Endothelial cell of umbilical vein (primary cell): ENCODE measurements around the gene GP5. TPM values are rescaled to one million over a fixed set of nuclear protein-coding genes. Genes with fewer than 3 reads are reported as not detected.

ENCODE experiments used
- BruUV-seq: library from RNA; stranded (reverse); fragments of 400-500 nt; replicated peaks from 2 replicates; lab custom pipeline; 2021; lab: Mats Ljungman, UMichigan
- CTCF ChIA-PET: fragments of 300-600, 350-600 bp; sonication (Branson Sonifier 250); formaldehyde crosslinking; loops from one replicate; lab custom pipeline; 2021; ENCODE audit warnings: antibody characterized with exemption, inconsistent platforms; lab: Charles Lee
- POLR2A ChIA-PET: fragments of 300-600, 350-600 bp; sonication (Branson Sonifier 250); formaldehyde crosslinking; loops from one replicate; lab custom pipeline; 2021; ENCODE audit warnings: antibody characterized with exemption, inconsistent platforms; lab: Charles Lee
- DNase-seq: peaks from one replicate; pipeline ENCODE4 v3.0.0-alpha.2; 2011; ENCODE audit warnings: low read depth, low spot score
- FAIRE-seq: peaks from 2 replicates; lab custom pipeline; 2011; peaks lifted over from hg19 to GRCh38; lab: Jason Lieb, UNC
- H2AFZ ChIP-seq: 2 replicates; pipeline ENCODE4 v1.6.0; 2012; ENCODE audit warnings: low read depth, low read length, control low read depth, inconsistent platforms
- H3K27ac ChIP-seq: 2 replicates; pipeline ENCODE4 v1.5.1; 2011; ENCODE audit warnings: low read depth, mild to moderate bottlenecking, control low read depth, low read length, moderate library complexity; ENCODE audit not compliant: insufficient read depth
- H3K27me3 ChIP-seq, 2 experiments: 2 replicates each; pipeline versions ENCODE4 v1.6.0 to v1.6.1; 2011; ENCODE audit warnings: low read length in 2 of 2, mixed read lengths in 1 of 2; ENCODE audit not compliant: control insufficient read depth in 2 of 2, insufficient read depth in 2 of 2
- H3K36me3 ChIP-seq, 2 experiments: 2 replicates in 1 of 2; 3 replicates in 1 of 2; pipeline ENCODE4 v1.5.1; 2011; ENCODE audit warnings: low read length in 2 of 2, mild to moderate bottlenecking in 1 of 2, moderate library complexity in 1 of 2; ENCODE audit not compliant: control insufficient read depth in 2 of 2, insufficient read depth in 2 of 2; ENCODE audit errors: extremely low read depth in 1 of 2
- H3K4me1 ChIP-seq: 3 replicates; pipeline ENCODE4 v1.5.1; 2011; ENCODE audit warnings: mild to moderate bottlenecking, low read length; ENCODE audit not compliant: control insufficient read depth, insufficient read depth; ENCODE audit errors: extremely low read depth
- H3K4me2 ChIP-seq: 2 replicates; pipeline ENCODE4 v1.6.1; 2011; ENCODE audit warnings: low read length, control low read depth, mixed read lengths; ENCODE audit not compliant: insufficient read depth
- H3K4me3 ChIP-seq, 3 experiments: fragments of 200-600 bp in 1 of 3; sonication (generic), shearing (Covaris generic) in 1 of 3; replicated peaks in 1 of 3; 2 replicates each; pipeline ENCODE4 v1.5.1; 2011 to 2016; ENCODE audit warnings: control low read depth in 3 of 3, low read length in 3 of 3, mild to moderate bottlenecking in 2 of 3, inconsistent platforms in 1 of 3, low read depth in 1 of 3, moderate library complexity in 1 of 3; ENCODE audit not compliant: insufficient read depth in 1 of 3
- H3K79me2 ChIP-seq: 2 replicates; pipeline ENCODE4 v1.6.0; 2012; ENCODE audit warnings: low read length, inconsistent platforms; ENCODE audit not compliant: control insufficient read depth, insufficient read depth
- H3K9ac ChIP-seq: replicated peaks from 2 replicates; pipeline ENCODE3; 2011; ENCODE audit warnings: low read length, control low read depth; ENCODE audit not compliant: insufficient read depth; ENCODE audit errors: extremely low read depth
- H3K9me1 ChIP-seq: replicated peaks from 3 replicates; pipeline ENCODE4 v1.6.0; 2011; ENCODE audit warnings: mild to moderate bottlenecking, low read length; ENCODE audit not compliant: control insufficient read depth, insufficient read depth; ENCODE audit errors: extremely low read depth
- H3K9me3 ChIP-seq: replicated peaks from 2 replicates; pipeline ENCODE4 v1.5.1; 2012; ENCODE audit warnings: low read length, inconsistent platforms; ENCODE audit not compliant: control insufficient read depth, insufficient read depth
- H4K20me1 ChIP-seq: replicated peaks from 2 replicates; pipeline ENCODE3; 2011; ENCODE audit warnings: mild to moderate bottlenecking, low read length; ENCODE audit not compliant: control insufficient read depth, insufficient read depth; ENCODE audit errors: extremely low read depth
- EZH2 ChIP-seq: IDR thresholded peaks from 2 replicates; pipeline ENCODE4 v1.6.1; 2012; ENCODE audit warnings: borderline replicate concordance, low read depth, mild to moderate bottlenecking, moderate library complexity, low read length, inconsistent platforms; ENCODE audit not compliant: severe bottlenecking
- FOS ChIP-seq: IDR thresholded peaks from 2 replicates; pipeline ENCODE4 v1.6.1; 2011; ENCODE audit warnings: mild to moderate bottlenecking, low read length, moderate library complexity, borderline replicate concordance; ENCODE audit not compliant: insufficient read depth
- GATA2 ChIP-seq: IDR thresholded peaks from 2 replicates; pipeline ENCODE4 v1.7.0; 2011; ENCODE audit warnings: low read depth, mild to moderate bottlenecking, moderate library complexity, mixed read lengths, low read length; ENCODE audit not compliant: insufficient read length, insufficient read depth
- JUN ChIP-seq: IDR thresholded peaks from 2 replicates; pipeline ENCODE4 v1.6.1; 2011; ENCODE audit warnings: borderline replicate concordance, low read depth; ENCODE audit not compliant: insufficient read length, insufficient read depth
- MYC ChIP-seq: IDR thresholded peaks from one replicate; pipeline ENCODE4 v1.6.1; 2011; ENCODE audit warnings: mild to moderate bottlenecking, low read depth, low read length
- POLR2A ChIP-seq: IDR thresholded peaks from 2 replicates; pipeline ENCODE4 v1.6.1; 2012; ENCODE audit warnings: low read depth, mild to moderate bottlenecking, control low read depth, low read length
- POLR2AphosphoS5 ChIP-seq: IDR thresholded peaks from 2 replicates; pipeline ENCODE4 v1.6.1; 2012; ENCODE audit warnings: low read depth, mild to moderate bottlenecking, control low read depth, low read length, moderate library complexity; ENCODE audit not compliant: insufficient read depth
- dilution Hi-C: fragments of 300-500 bp; cut with MboI; formaldehyde crosslinking; loops from one replicate; pipeline ENCODE4 v1.15.0; 2019; ENCODE audit warnings: low sequenced_read_pairs; ENCODE audit not compliant: extremely low pct_ligation_motif_present
- intact Hi-C: fragments of 100-400 bp; cut with micrococcal nuclease; formaldehyde crosslinking; loops from one replicate; pipeline ENCODE4 v1.10.0; 2022
- polyA plus RNA-seq, 4 experiments: library from polyadenylated mRNA; depleted of rRNA in 3 of 4; stranded (reverse) in 3 of 4; unstranded in 1 of 4; fragments of >200 nt; gene quantifications; 2 replicates each; pipeline versions ENCODE4 v1.2.1 to v1.2.3, GENCODE V29; 2011 to 2012; ENCODE audit warnings: missing spikeins in 1 of 4
- total RNA-seq: library from RNA; stranded (reverse); gene quantifications from 2 replicates; pipeline ENCODE4 v1.2.3, GENCODE V29; 2021
- TF ChIP-seq, protein P1 (sequence below): IDR thresholded peaks from 2 replicates; pipeline ENCODE4 v1.6.1; 2011; ENCODE audit not compliant: insufficient read depth, insufficient read length
- TF ChIP-seq, protein P2 (sequence below), 2 donors: IDR thresholded peaks; 1 replicate in 1 of 2; 2 replicates in 1 of 2; pipeline ENCODE4 v1.5.1; 2011; ENCODE audit warnings: low read length in 2 of 2, mild to moderate bottlenecking in 2 of 2, moderate library complexity in 2 of 2, control low read depth in 1 of 2, inconsistent platforms in 1 of 2, low read depth in 1 of 2; ENCODE audit not compliant: insufficient read depth in 1 of 2; ENCODE audit errors: extremely low read depth in 1 of 2

The GP5 gene
- total and polyA plus RNA-seq, 2 donors (not counting 3 experiments of a cell fraction or from before 2014, with no cell fraction given): 0.06 to 0.11 TPM

DNA sequence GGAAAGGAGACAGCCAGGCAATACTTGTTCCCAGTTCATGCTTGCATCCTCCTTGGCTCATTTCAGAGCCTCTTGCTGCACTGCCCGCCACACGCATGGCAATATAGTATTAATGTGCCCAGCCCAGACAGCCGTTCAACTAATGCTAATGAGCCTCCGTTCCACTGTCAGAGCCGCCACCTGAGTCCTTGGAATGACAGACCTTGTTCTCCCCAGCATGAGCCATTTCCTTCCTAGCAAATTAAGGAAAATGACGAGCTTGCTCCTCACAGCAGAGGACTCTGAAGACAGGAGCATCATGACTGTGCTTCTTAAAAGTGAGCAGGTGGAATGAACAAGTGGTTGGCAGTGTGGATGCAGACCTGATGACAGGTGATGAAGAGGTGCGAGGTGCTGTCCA lies 18.7 kb downstream of the GP5 start:
- H4K20me1 ChIP-seq: no peaks in the 10 kb centered on the region
- dilution Hi-C loops: no loop called here
- H3K4me2 ChIP-seq: no peak overlapping the region
- no TSS peak for BruUV-seq
- H3K27me3 ChIP-seq: peaks cover 6 to 14% of the 10 kb centered on the region in 2 experiments
- intact Hi-C loops: no loop called here
- peaks cover 13% of the 10 kb centered on the region for H3K4me1 ChIP-seq
- H3K9me1 ChIP-seq: no peaks in the 10 kb centered on the region
- no peak overlapping the region for H3K4me3 ChIP-seq
- CTCF ChIA-PET: interaction anchor here (0.8 to 1.4 kb wide), 4 partner anchors 9 to 36 kb away, joined by 3 to 4 read pairs (median 3); partner anchors contain the start of gene LRRC15
- H3K79me2 ChIP-seq: no peaks in the 10 kb centered on the region
- H3K9me3 ChIP-seq: no peaks in the 10 kb centered on the region
- FAIRE-seq (no peak), DNase-seq (no peak)
- H3K36me3 ChIP-seq: no peaks in the 10 kb centered on the region
- no peak overlapping the region for H3K9ac ChIP-seq
- H2AFZ ChIP-seq: no peak overlapping the region
- TF ChIP-seq MYC (no peak), GATA2 (no peak), FOS (no peak)
- TF ChIP-seq, protein P1, sequence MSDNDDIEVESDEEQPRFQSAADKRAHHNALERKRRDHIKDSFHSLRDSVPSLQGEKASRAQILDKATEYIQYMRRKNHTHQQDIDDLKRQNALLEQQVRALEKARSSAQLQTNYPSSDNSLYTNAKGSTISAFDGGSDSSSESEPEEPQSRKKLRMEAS: no peak
- TF ChIP-seq, protein P2, sequence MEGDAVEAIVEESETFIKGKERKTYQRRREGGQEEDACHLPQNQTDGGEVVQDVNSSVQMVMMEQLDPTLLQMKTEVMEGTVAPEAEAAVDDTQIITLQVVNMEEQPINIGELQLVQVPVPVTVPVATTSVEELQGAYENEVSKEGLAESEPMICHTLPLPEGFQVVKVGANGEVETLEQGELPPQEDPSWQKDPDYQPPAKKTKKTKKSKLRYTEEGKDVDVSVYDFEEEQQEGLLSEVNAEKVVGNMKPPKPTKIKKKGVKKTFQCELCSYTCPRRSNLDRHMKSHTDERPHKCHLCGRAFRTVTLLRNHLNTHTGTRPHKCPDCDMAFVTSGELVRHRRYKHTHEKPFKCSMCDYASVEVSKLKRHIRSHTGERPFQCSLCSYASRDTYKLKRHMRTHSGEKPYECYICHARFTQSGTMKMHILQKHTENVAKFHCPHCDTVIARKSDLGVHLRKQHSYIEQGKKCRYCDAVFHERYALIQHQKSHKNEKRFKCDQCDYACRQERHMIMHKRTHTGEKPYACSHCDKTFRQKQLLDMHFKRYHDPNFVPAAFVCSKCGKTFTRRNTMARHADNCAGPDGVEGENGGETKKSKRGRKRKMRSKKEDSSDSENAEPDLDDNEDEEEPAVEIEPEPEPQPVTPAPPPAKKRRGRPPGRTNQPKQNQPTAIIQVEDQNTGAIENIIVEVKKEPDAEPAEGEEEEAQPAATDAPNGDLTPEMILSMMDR (IDR thresholded peaks at IDR 0.05; ENCODE audit: extremely low read depth in 1 of 2, insufficient read depth in 1 of 2, low read depth in 1 of 2, low read length in 2 of 2): no peak
- POLR2A ChIA-PET: no interaction called here
- no peak overlapping the region for H3K27ac ChIP-seq

DNA sequence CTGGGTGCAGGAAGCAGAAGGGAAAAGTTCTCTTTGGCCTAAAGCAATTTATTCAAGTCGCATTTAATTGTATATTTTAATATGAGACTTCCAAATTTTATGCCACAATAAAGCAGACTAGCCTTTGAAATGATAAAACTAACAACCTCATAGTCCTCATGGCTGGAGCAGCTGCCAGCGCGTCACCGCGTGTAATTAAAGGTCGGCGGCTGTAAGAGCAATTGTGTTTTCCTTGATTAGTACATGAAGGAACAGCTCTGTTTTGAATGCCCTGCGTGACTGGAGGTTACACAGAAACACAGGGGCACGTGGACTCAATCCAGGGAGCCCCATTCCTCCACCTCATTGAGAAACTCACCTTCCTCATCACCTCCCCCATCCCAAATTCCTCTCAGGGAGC lies 19.4 kb downstream of the GP5 start:
- ChIA-PET CTCF (interaction anchor here (1.1 to 1.4 kb wide), 2 partner anchors 19 to 35 kb away, joined by 3 read pairs; partner anchors contain the start of gene GP5), POLR2A (no interaction called here)
- no peaks in the 10 kb centered on the region for H3K36me3 ChIP-seq
- no peaks in the 10 kb centered on the region for H3K9me3 ChIP-seq
- peaks cover 13% of the 10 kb centered on the region for H3K4me1 ChIP-seq
- intact Hi-C loops (no loop called here), dilution Hi-C loops (no loop called here)
- no peak for DNase-seq
- H3K4me3 ChIP-seq: no peak overlapping the region
- TF ChIP-seq POLR2AphosphoS5: no peak
- no peak for TF ChIP-seq FOS
- no peak for TF ChIP-seq EZH2
- TF ChIP-seq, protein P1: no peak
- TF ChIP-seq JUN: no peak
- TF ChIP-seq POLR2A: no peak
- TF ChIP-seq, protein P2 (IDR thresholded peaks at IDR 0.05; ENCODE audit: extremely low read depth in 1 of 2, insufficient read depth in 1 of 2, low read depth in 1 of 2, low read length in 2 of 2): no peak
- TF ChIP-seq GATA2: no peak
- TF ChIP-seq MYC: no peak
- H2AFZ ChIP-seq: no peak overlapping the region
- FAIRE-seq: no peak
- no peak overlapping the region for H3K4me2 ChIP-seq
- peaks cover 6 to 12% of the 10 kb centered on the region in 2 experiments for H3K27me3 ChIP-seq
- no TSS peak for BruUV-seq
- no peaks in the 10 kb centered on the region for H3K79me2 ChIP-seq
- no peaks in the 10 kb centered on the region for H3K9me1 ChIP-seq
- no peak overlapping the region for H3K27ac ChIP-seq
- H3K9ac ChIP-seq: no peak overlapping the region
- H4K20me1 ChIP-seq: no peaks in the 10 kb centered on the region
